Endothelial cell of umbilical vein (primary cell): ENCODE measurements around the gene TCERG1L.

Experiments
- CTCF ChIP-seq, 2 donors: IDR thresholded peaks; 1 replicate in 1 of 2; 2 replicates in 1 of 2; pipeline ENCODE4 v1.5.1; 2011; ENCODE audit warnings: low read length in 2 of 2, mild to moderate bottlenecking in 2 of 2, moderate library complexity in 2 of 2, control low read depth in 1 of 2, inconsistent platforms in 1 of 2, low read depth in 1 of 2; ENCODE audit not compliant: insufficient read depth in 1 of 2; ENCODE audit errors: extremely low read depth in 1 of 2
- EZH2 ChIP-seq: IDR thresholded peaks from 2 replicates; pipeline ENCODE4 v1.6.1; 2012; ENCODE audit warnings: borderline replicate concordance, low read depth, mild to moderate bottlenecking, moderate library complexity, low read length, inconsistent platforms; ENCODE audit not compliant: severe bottlenecking
- FOS ChIP-seq: IDR thresholded peaks from 2 replicates; pipeline ENCODE4 v1.6.1; 2011; ENCODE audit warnings: mild to moderate bottlenecking, low read length, moderate library complexity, borderline replicate concordance; ENCODE audit not compliant: insufficient read depth
- MYC ChIP-seq: IDR thresholded peaks from one replicate; pipeline ENCODE4 v1.6.1; 2011; ENCODE audit warnings: mild to moderate bottlenecking, low read depth, low read length
- POLR2A ChIP-seq: IDR thresholded peaks from 2 replicates; pipeline ENCODE4 v1.6.1; 2012; ENCODE audit warnings: low read depth, mild to moderate bottlenecking, control low read depth, low read length
- POLR2AphosphoS5 ChIP-seq: IDR thresholded peaks from 2 replicates; pipeline ENCODE4 v1.6.1; 2012; ENCODE audit warnings: low read depth, mild to moderate bottlenecking, control low read depth, low read length, moderate library complexity; ENCODE audit not compliant: insufficient read depth

GRCh38 chr10:131059881-131060280 lies 251.6 kb downstream of the TCERG1L start:
- TF ChIP-seq POLR2A (no peak), POLR2AphosphoS5 (no peak), CTCF (IDR thresholded peaks at IDR 0.05; ENCODE audit: extremely low read depth in 1 of 2, insufficient read depth in 1 of 2, low read depth in 1 of 2, low read length in 2 of 2) (no peak), EZH2 (no peak), MYC (no peak), FOS (no peak)
